CD1c-positive myeloid dendritic cell (primary cell): ENCODE measurements around the gene ZNF283.

Experiments
- DNase-seq: peaks from one replicate; pipeline ENCODE4 v3.0.0-alpha.2; 2016; ENCODE audit errors: extremely low spot score

ZNF283 gene

GRCh38 chr19:43826787-43827754 is at the start of gene ZNF283:
Gene ZNF283, plus strand, starts transcription at chr19:43827321. Its CDS starts 6,184 bp downstream, at chr19:43833505.
- DNase-seq: peak; percentile 85

DNA sequence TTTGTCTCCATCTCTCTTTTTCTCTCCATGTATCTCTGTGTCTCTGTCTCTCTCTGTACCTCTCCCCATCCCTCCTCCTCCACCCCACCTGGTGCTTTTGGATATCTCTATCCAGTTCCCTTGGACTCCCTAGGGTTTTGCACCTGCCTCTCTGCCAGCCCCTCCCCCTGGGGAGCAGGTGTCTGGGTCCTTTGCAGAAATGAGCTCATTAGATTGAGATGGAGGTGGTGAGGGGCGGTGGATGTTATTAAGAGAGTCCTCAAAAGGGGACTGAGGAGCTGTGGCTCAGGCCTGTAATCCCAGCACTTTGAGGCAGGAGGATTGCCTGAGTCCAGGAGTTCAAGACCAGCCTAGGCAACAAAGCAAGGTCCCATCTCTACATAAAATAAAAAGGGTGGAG is 48.5 kb upstream of the ZNF283 start:
- no peak for DNase-seq

DNA sequence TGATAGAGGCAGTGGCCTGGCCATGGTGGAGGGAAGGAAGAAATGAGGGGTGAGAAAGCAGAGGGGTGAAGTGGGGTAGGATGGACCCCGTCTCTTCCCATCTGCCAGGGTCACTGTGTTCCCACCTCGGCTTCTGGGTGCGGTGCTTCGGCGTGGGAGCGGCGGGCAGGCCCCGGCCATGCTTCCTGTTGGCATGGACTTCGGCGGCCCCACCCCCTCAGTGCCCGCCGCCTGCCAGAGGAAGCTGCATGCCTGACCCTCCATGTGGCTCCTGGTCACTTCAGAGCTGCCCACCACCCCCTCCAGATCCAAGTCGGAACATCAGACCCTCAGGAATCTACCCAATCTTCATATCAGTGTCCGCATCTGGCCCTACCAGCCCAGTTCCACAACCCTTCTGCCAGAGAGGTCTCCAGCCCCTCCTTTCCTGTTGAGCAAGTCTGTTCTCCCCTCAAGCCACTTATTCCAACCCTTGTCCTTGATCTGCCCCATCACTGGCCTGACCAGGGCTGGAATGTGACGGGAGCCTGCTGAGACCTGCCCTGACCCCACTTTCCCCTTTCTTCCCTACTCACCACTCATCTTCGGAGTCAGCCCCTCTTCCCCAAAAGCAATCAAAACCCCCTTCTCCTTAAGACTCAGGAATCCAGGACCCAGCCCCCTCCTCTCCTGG is 47.8 kb upstream of the ZNF283 start:
- DNase-seq: peak; percentile 64

GRCh38 chr19:43779820-43780219 is 47.3 kb upstream of the ZNF283 start:
- no peak for DNase-seq

GRCh38 chr19:43780706-43781525 is 46.2 kb upstream of the ZNF283 start, which contains the start of gene KCNN4:
Gene KCNN4, minus strand, starts transcription at chr19:43780973. Its CDS starts 112 bp downstream, at chr19:43780861.
- DNase-seq: peak; percentile 78

DNA sequence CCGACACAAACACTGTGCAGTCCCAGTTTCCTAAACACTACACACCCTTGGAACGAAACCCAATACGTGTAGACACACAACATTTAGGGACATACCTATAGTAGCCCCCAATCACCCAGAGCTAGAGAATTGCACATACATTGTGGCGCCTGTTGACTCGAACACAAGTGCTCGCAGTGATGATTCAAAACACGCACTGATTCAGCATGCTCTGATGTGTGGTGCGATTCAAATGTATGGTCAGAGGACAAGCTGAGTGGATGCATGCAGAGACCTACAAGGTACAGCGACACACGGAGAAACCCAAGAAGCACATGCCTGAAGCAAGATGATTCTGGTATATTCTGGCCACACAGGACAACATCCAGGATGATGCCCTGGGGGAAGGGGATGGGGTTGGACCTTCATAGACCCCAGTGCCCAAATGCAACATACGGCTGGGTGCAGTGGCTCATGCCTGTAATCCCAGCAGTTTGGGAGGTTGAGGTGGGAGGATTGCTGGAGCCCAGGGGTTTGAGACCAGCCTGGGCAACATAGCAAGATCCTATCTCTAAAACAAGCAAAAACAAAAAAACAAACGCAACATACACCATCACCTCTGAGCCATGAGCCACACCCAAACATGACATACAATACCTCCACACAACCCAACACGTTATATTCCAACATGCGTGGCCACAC is 45.4 kb upstream of the ZNF283 start:
- no peak for DNase-seq

DNA sequence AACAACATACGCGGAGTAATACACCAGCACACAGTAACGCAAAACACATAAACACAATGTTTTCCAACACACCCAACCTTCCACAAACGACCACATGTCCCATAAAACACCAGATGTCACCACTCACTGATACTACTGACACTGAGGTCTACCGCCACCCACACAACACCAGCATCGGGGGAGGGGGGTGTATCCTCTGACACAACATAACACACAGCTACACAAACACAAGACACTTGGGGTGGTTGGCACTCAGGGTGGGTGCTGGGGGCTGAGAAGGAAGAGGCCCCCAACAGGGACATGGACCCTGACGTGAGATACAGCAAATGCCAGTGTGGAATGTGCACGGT is 44.8 kb upstream of the ZNF283 start:
- no peak for DNase-seq

GRCh38 chr19:43782689-43783231 is 44.4 kb upstream of the ZNF283 start:
- DNase-seq: no peak

DNA sequence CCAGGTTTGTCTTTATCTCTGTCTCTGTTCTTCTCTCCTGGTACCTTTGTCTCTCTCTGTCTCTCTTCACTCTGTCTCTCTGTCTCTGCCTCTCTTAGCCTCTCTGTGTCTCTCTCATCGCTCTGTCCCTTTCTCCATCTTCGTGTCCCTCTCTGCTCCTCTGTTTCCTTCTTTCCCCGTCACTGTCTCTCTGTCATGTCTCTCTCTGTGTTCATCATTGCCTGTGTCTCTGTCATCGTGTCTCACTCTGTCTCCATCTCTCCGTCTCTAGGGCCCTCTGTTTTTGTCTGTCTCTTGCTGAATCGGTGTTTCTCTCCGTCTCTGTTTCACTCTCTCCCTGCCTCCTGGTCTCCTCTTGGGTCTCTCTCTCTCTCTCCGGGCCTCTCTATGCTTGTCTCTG is 43.5 kb upstream of the ZNF283 start:
- no peak for DNase-seq

GRCh38 chr19:43784241-43784980 is 42.7 kb upstream of the ZNF283 start:
- peak; percentile 68 for DNase-seq

GRCh38 chr19:43784981-43785808 is 41.9 kb upstream of the ZNF283 start:
- peak; percentile 89 for DNase-seq

- DNase-seq: no peak
Observed at GRCh38 chr19:43786665-43787064, 40.5 kb upstream of the ZNF283 start.

- peak; percentile 70 for DNase-seq
Observed at GRCh38 chr19:43789029-43789428, 38.1 kb upstream of the ZNF283 start.

- DNase-seq: peak; percentile 46
Observed at GRCh38 chr19:43790587-43790986, 36.5 kb upstream of the ZNF283 start.

DNA sequence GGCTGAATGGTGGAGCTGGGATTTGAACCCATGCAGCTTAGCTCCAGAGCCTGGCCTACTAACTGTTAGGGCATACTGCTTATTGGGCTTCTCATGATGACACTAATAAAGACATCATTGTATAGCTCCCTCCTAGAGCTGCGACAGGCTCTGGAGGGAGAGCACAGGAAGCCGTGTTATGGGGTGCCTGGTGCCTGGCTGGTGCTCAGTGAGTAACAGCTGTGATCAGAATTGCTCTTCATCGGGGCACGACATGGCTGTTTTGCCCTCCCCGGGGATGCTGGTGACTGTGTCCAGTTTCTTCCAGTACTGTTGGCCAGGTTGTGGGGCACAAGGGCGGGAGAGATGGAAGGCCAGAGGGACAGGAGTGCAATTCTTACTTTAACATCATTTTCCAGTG is 30.0 kb upstream of the ZNF283 start:
- DNase-seq: no peak

DNA sequence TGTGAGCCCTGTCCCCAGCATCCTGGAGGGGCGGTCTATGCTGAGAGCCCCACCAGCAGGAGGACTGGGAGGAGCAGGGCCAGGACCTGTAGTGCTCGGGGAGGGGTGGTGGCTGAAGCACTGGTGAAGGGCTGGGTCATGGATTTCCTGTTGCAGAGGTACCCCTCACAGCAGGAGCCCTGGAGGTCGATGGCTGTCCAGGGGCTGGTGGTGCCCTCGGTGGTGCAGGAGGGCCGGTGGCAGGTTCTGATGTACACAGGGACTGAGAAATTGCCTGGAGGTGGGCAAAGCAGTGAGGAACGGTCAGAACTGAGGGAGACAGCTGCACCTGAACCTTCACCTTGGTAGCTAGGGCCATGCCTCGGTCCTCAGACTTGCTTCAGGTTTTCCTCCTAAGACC is 29.6 kb upstream of the ZNF283 start:
- DNase-seq: no peak

DNA sequence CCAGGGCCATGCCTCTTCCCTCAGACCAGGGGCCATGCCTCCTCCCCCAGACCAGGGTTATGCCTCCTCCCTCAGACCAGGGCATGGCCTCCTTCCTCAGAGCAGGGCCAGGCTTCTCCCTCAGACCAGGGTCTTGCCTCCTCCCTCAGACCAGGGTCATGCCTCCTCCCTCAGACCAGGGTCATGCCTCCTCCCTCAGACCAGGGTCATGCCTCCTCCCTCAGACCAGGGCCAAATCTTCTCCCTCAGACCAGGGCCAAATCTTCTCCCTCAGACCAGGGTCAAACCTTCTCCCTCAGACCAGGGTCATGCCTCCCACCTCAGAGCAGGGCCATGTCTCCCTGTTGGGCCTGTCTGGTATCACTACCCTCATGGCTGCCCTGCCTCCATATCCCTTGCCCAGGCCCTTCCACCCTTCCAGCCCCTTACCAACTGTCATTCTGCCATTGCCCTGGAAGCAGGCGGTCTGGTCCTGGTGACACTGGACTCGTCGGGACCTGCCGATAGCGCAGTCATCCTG is 29.0 kb upstream of the ZNF283 start:
- DNase-seq: no peak

DNA sequence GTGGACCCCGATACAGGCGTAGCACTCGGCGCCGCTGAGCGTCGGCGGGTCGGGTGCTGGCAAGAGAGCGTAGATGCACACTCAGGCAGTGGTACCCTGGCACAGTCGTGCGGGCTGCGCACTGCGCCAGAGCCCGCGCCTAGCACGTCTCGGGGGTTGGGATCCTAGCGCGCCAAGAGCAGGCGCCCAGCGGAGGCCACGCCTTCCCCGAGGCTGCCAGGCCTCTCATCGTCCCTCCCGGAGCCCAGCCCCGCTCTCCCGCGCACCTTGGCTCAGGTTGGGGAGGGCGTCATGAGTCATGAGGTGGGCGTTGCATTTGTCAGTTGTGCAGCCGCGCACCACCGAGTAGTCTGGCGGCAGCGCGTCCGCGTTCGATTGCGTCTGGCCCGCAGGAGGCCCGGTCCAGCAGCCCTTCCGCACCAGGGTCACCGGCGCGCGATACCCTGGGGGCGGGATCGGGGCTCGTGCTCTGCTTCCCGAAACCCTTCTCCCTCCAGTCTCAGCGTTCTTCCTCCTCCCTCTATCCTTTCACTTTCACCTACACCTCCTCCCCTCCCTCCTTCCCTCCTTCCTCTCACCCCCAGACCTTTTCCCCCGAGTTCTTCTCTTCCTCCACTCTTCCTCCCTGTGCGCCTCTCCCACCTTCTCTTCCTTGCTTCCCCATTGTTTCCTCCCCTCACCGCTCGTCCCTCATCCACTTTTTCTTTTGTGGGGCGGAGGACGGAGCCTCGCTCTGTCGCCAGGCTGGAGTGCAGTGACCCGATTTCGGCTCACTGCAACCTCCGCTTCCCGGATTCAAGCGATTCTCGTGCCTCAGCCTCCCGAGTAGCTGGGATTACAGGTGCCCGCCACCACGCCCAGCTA is 28.3 kb upstream of the ZNF283 start:
- DNase-seq: peak; percentile 22
